ENCODE measurements around the gene TRPC6. TPM values are rescaled to one million over a fixed set of nuclear protein-coding genes. Genes with fewer than 3 reads are reported as not detected.

Gene TRPC6
- total RNA-seq, 1 experiment from 2014 or later = 1.3 TPM

GRCh38 chr11:101577461-101577860 lies 6.3 kb downstream of the TRPC6 start (continued):
- no peak for TF ChIP-seq TP53 (CRISPR knock-in tag; IDR thresholded peaks at IDR 0.05)
- no peak for TF ChIP-seq TEAD1 (CRISPR knock-in tag; IDR thresholded peaks at IDR 0.05)
- no peak for TF ChIP-seq STAT6 (CRISPR knock-in tag; conservative IDR thresholded peaks at IDR 0.05; ENCODE audit: low read depth)

- Mint-ChIP-seq H3K27ac (no peak overlapping the region), H3K27me3 (ENCODE audit: low read depth) (peaks cover 9% of the 10 kb centered on the region), H3K4me3 (no peak overlapping the region), H3K36me3 (no peaks in the 10 kb centered on the region), H3K9me3 (peaks cover 20% of the 10 kb centered on the region), H3K4me1 (peaks cover 11% of the 10 kb centered on the region)
- ATAC-seq (no peak), DNase-seq (ENCODE audit: low spot score) (no peak)
- TF ChIP-seq RELA (CRISPR knock-in tag; IDR thresholded peaks at IDR 0.05; ENCODE audit: borderline replicate concordance) (no peak), IRF2 (CRISPR knock-in tag; IDR thresholded peaks at IDR 0.05; ENCODE audit: borderline replicate concordance, low read depth) (no peak), OVOL2 (CRISPR knock-in tag; IDR thresholded peaks at IDR 0.05; ENCODE audit: borderline replicate concordance) (no peak), SMAD3 (CRISPR knock-in tag; IDR thresholded peaks at IDR 0.05; ENCODE audit: borderline replicate concordance) (no peak), NR3C1 (CRISPR knock-in tag; conservative IDR thresholded peaks at IDR 0.05; ENCODE audit: low read depth) (no peak), ZNF425 (CRISPR knock-in tag; conservative IDR thresholded peaks at IDR 0.05) (no peak), STAT6 (CRISPR knock-in tag; conservative IDR thresholded peaks at IDR 0.05; ENCODE audit: low read depth) (no peak)
- ChIA-PET CTCF (no interaction called here), POLR2A (no interaction called here)
Measured at GRCh38 chr11:101576456-101576855, 7.4 kb downstream of the TRPC6 start.

GRCh38 chr11:101574886-101575285 lies 8.9 kb downstream of the TRPC6 start:
- H3K27me3 Mint-ChIP-seq (ENCODE audit: low read depth) = no peaks in the 10 kb centered on the region; the same call in 1 of the 2 replicates
- POLR2A ChIA-PET = no interaction called here
- H3K4me1 Mint-ChIP-seq = peaks cover 11% of the 10 kb centered on the region
- ATAC-seq (no peak), DNase-seq (ENCODE audit: low spot score) (no peak)
- H3K9me3 Mint-ChIP-seq = peaks cover 24% of the 10 kb centered on the region
- H3K4me3 Mint-ChIP-seq = no peak overlapping the region
- H3K36me3 Mint-ChIP-seq = no peaks in the 10 kb centered on the region
- H3K27ac Mint-ChIP-seq = no peak overlapping the region
- CTCF ChIA-PET = no interaction called here
- TF ChIP-seq ARID4B (CRISPR knock-in tag; IDR thresholded peaks at IDR 0.05; ENCODE audit: borderline replicate concordance) (no peak), HMGXB4 (CRISPR knock-in tag; IDR thresholded peaks at IDR 0.05) (no peak), ATF6 (CRISPR knock-in tag; IDR thresholded peaks at IDR 0.05) (no peak), IRF2 (CRISPR knock-in tag; IDR thresholded peaks at IDR 0.05; ENCODE audit: borderline replicate concordance, low read depth) (no peak), TCF7 (CRISPR knock-in tag; IDR thresholded peaks at IDR 0.05; ENCODE audit: low read depth) (no peak), CBFB (CRISPR knock-in tag; IDR thresholded peaks at IDR 0.05; ENCODE audit: low read depth) (no peak), ETV6 (CRISPR knock-in tag; IDR thresholded peaks at IDR 0.05) (no peak), ZNF138 (CRISPR knock-in tag; conservative IDR thresholded peaks at IDR 0.05) (no peak)

Measured in WTC11 (cell line).